Mucosa of gallbladder (tissue), 1 donor: ENCODE measurements around the gene CACNA1C. TPM values are rescaled to one million over a fixed set of nuclear protein-coding genes. Genes with fewer than 3 reads are reported as not detected.

Experiments
- DNase-seq: peaks from one replicate; pipeline ENCODE4 v3.0.0-alpha.2; 2020; ENCODE audit warnings: low spot score
- total RNA-seq: library from RNA; stranded (reverse); gene quantifications from one replicate; pipeline ENCODE4 v1.2.1, GENCODE V29; 2021
- donor health status: DM: no; HTN: no; CAD: no.

The CACNA1C gene
- total RNA-seq, 1 donor from 2014 or later = 19.3 TPM

DNA sequence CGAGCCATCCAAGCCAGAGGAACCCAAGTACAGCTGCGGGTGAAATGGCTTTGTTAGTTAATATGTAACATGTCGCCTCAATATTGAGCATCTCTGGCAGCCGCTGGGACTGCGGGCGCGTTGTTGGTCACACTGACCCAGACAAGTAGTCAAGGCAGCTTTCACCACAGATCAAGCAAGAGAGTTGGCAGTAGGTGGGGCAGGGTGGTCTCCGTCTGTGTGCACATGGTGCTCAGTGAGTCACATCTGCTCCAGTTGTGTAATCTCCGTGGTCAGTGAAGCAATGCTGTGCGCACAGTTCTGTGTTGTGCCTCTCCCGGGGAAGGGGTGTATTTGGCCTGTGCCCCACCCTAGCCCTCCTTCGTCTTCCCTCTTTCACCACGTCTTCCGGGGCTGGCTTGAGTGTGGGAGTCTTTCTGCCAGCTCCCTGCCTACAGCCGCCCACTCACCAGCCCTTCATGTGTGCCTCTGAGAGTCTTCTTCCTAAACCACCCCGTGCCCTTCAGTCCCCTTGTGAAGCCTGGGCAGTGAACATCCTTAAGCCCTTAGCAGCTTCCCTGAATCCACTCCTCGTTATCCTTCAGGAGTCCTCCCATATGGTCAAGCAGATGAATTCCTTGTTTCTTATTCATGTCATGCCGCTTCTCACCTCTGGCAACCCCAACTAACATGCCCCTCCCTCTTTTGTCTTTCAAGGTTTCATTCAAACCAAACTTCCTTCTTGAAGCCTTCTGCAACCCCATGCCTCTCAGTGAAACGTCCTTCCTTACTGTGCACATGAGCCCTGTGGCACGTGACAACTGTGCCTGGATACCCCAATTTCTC, 242.1 kb downstream of the CACNA1C start:
- DNase-seq = no peak

DNA sequence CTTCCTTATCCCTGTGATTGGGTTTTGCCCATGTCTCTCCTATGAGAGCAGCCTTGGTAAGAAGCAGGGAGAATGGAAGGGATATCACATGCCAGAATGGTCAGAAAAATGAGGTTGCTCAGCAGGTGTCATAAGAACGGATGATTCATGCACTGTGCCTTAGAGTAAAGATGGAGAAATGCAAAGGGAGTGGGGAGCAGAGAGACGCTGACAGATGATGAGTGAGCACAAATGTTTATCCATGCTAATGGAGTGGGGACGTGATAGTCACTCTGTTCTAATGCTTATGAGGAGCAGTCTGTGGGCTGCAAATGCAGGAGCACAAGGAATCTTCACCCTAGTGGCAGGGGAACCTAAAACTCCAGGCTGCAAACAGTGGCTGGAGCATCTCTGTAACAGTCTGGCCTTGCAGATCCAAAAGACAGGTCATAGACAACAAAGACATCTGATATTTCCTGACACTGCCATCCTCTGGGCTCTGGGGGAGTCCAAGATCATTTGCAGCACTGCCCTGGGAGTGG, 243.2 kb downstream of the CACNA1C start:
- DNase-seq = no peak

DNA sequence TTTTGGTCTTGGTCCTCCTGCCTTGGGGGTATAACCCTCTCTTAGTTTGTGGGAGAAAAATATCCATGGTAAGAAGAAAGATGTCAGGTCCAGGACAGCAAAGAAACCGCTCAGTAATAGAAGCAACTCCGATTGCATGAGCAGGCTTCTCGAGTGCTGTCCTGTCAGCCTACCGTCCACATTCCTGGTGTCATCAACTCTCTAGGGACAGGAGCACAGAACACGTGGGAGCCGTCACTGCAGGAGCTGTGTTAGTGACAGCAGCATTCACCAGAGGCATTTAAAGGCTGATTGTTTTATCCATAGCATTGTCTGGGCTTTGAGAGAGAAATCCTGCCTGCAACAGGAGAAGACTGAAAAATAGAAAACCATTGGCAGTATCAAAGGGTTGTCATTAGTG, 244.2 kb downstream of the CACNA1C start:
- no peak for DNase-seq

DNA sequence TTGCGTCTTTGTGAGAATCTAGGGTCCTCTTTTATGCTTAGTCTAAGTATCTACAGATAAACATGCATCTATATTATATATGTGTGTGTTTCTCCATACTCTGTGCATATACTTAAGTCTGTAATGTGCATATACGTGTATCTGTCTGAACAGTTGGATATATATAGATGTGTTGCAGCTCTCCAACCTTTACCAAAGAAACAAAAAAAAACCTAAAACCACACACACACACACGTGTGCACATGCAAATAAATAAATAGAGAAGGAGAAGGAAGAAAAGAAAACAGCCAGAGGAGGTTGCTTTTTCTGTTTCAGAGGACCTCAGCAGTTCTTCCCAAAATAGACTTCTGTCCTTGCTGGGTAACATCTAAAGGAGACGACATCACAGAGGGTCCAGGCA, 244.9 kb downstream of the CACNA1C start:
- no peak for DNase-seq

DNA sequence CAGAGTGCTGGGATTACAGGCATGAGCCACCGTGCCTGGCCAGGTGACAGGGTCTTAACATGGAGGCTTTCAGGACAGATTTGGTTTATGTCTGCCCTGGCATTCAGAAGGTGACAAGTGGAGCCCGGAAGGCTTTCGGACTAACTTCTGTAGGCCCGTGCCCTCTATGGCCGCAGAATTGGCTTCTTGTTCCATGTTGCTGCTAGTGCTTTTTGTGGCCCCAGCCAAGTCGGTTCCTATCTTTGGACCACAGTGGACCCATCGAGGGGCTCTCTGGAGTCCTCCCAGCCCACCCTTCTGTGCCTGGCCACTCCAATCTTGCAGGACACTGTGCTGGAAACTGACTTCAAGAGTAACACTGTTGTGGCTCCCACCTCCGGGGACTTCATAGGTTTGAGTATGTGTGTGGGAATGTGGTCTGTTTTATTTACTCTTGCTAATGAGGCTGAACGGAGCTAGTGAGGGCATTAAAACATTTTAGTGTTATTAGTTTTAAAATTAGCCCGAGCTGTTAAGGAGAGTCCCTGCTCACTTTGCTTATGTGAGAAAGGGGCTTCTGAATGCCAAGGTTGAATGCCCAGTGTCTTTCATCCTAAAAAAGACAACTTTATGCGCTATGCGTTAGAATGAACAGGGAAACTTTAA, 245.9 kb downstream of the CACNA1C start:
- no peak for DNase-seq

DNA sequence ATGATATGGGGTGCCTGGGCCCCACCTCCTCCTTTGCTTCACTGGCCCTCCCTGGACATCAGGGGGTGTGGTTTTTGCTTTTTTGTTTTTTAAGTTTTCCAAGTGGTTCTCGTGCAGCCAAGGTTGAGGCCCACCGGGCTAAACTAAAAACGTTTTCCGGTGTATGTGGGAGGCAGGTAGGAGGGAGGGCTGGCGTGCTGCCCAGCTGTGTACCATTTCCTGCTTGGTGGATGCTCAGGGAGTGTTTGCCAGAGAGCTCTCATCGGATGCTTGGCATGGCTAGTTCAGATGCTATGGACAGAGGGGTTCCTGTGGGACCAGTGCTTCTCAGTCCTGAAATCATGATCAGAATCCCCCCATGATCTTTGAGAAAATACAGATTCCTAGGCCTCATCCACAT, 246.4 kb downstream of the CACNA1C start:
- DNase-seq = no peak

DNA sequence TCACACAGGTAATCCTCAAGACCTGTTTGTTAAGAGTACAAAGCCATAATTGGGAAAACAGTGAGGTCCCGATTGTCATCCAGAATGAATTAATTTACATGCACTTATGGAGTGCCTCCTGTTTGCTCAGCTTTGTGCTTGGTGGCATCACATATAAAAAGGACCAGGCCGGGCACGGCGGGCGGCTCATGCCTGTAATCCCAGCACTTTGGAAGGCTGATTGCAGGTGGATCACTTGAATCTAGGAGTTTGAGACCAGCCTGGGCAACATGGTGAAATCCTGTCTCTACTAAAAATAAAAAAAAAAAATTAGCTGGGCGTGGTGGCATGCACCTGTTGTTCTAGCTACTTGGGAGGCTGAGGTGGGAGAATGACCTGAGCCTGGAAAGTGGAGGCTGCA, 247.4 kb downstream of the CACNA1C start:
- DNase-seq = no peak

DNA sequence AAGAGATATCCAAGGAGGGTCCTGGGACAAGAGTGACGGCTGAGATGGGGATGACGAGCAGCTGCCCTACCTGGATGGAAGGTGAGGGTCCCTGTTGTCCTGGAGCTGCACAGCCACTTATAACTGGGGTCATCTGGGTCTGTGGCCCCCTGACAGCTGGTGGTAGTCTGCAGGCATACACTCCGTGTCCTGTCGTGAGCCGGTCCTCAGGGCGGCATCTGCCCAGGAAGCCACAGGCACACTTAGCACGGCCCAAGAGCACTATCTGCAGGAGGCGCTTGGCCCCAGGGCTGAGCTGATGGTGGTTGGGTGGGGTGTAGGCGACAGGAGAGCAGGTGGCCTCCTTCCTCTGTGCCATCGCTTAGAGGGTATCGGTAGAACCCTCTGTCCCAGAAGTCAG, 248.1 kb downstream of the CACNA1C start:
- DNase-seq = no peak

DNA sequence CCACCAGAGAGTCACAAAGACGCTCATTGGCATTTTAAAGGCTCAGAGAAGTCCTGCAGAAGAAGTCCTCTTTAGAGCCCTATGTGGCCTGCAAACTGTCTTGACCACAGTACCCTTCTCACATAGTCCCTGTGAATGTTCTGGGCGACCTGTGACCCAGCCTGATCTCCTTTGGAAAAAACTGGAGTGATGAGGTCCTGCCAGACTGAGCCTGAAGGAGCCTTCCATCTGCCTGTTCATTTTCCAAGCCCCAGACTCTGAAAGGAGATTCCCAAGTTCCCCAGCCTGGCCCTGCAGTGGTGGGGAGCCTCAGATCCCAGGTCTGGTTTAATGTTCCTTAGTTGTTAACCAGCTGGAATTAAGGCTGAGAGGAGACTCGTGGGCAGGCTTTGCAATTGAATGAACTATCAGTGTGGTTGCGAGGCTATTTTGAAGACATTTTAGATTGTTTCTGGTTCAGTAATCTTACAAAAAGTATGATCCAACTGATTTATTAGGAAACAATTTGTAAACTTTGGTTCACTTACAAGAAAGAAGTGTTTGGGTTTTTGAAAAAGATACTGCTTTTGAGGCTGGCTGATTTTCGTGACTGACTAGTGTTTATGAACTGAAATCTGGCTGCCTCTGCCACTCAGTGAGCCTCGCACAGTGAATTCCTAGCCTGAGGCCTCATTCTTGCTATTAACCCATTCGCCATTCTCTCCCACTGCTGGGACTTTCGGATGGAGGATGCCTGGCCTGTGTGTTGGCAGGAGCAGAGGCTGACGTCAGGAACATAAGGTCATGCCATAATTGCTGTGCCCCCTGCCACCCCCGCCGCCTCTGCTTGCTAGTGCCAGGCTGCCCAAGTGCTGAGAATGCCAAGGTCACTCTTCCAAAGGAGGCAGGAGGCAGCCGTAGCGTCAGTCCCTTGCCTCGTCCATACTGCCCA, 249.0 kb downstream of the CACNA1C start:
- no peak for DNase-seq

DNA sequence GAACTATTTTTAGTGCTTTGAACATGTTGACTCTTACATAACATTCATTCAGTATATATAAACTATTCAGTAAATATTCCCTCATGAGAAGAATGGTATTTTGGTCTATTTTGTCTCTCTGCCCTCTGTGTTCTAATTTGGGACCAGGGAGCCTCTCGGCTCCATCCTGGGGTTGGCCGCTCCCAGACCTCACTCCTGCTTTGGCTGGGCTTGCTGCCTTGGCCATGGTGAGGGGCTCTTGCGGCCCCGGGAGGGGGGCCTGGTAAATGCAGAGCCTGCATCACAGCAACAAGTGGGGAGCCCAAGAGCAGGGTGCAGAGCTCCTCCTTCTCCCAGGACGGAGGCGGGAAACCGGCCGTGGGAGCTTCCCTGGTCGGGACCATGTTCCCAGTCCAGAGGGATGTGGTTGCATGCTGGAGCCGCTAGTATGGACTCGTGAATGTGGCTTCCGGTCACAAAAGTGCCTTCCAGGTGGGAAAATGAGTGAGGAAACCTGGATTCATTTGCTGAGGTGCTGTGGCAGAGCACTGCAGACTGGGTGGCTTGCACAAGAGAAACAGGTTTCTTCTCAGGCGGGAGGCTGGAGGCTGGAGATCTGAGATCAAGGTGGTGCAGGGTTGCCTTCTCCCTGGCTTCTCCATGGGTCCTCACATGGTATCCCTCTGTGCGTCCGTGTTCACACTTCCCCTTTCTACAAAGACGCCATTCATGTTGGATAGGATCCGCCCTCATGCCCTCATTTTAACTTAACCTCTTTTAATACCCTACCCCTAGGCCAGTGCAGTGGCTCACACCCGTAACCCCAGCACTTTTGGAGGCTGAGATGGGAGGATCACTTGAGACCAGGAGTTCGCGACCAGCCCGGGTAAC, 250.2 kb downstream of the CACNA1C start:
- DNase-seq = no peak

DNA sequence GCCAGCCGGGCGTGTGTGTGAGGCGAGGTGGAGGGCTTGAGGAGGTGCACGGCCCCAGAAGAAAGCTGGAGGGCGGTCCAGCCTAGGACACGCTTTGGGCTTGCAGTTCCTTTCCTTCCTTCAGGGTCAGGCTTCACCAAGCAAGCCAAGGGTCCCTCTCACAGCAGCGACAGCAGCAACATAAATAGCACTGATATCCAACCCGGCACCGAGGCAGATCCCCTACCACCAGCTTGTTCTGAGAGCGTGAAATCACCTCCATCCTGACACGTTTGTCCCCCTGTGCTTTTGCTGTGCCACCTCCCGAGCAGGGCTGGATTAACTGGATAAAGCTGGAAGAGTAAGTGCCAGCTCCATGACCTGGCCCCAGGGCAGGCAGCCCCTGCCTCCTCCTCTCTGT, 251.4 kb downstream of the CACNA1C start:
- no peak for DNase-seq

DNA sequence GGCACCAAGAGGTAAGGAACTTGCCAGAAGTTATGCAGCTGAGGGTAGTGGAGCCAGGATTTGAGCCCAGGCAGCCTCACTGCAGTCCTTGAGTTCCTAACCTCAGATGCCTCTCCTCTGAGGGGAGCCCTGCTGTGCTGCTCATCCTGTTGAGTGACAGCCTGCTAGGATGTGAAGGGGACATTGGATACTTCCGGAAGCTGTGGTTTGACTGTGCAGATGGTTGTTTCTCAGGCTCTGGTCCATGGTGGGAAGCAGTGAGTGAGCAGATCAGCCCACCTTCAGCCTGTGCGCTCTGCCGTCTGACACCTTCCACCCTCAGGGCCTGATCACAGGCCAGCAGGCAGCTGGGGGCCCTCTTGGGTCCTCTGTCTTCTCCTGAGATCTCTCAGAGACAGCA, 253.2 kb downstream of the CACNA1C start:
- no peak for DNase-seq

DNA sequence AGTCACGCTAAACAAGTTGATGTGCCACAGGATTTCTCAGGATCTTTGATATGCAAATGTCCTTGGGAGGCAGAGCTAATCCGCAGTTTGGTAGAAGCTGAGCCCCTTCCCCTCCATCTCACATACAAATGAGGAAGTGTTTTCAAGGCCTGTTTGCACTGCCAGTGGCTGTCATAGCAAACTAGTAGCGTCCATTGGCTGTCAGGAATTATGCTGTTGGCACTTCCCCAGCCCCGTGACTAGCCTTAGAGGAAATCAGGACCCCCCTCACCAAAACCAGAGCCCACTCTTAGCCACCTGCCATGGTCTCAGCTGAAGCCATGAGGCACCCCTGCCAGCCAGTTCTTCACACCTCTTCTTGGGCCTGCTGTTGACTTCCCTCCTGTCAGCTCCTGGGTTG, 253.9 kb downstream of the CACNA1C start:
- no peak for DNase-seq

DNA sequence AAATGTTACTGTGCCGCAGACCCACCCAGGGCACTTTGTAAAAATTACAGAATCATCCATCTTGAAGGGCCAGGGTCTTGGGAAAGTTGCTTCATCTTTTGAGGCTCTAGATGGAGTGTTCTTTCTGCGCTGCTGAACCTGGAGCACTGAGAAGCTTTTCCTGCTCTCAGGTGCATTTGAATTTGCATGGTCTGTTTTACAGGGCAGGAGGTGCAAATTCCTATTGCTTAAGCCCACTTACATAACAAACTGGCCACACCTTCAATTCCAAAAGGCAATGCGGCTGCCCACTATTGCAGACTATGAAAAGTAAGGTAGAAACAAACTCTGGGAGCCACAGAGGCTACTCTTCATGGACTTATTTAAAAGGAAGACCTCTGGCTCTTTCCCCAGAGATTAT, 254.8 kb downstream of the CACNA1C start:
- no peak for DNase-seq

DNA sequence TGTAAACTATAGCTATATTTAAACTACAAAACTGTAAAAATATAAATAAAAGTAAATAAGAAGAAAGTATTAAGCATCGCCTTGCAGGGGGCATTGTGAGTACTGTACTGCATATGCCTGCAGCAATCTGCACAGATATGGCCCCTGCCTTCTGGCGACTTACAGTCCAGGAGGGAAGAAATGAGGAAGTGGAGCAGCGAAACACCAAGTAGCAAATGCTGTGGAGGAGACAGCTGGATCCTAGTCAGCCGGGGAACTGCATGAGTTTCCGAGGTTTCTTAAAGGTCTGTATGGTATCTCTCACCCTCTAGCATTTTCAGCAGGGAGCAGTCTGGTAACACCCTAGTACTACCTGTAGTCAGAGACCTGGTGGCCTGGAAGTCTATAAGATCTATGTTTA, 256.9 kb downstream of the CACNA1C start:
- no peak for DNase-seq

DNA sequence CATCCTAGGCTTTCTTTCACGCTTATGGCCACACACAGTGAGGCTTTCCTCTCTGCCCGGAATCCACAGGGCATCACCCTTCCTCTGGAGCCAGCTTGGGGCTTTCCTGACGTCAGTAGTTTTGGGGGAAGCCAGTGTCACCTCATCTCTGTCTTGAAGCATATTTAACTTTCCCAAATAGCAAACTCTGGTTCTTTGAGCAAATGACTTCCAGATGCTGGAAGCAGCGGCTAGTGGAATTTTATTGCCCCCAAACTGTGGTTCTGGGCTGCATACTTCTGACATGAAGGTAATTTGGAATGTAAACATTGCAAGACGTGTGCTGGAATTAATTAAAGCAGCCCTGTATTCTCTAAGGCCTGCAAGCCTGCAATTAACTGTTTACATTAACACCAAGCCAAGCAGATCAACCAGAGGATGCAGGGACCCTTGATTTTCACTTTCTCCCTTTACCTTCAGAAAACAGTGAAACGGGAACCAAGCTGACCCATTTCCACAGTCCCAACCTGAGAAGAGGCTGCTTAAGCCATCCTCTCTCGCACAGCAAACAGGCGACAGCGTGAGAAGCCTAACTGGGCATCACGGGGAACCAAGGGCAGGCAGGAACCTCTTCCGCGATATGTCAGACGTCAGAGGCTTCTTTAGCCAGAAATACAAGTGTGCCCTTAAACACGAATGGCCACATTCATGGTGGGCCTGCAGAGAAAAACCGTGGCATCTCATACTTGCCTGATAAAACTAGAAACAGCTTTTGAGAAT, 258.4 kb downstream of the CACNA1C start:
- no peak for DNase-seq

DNA sequence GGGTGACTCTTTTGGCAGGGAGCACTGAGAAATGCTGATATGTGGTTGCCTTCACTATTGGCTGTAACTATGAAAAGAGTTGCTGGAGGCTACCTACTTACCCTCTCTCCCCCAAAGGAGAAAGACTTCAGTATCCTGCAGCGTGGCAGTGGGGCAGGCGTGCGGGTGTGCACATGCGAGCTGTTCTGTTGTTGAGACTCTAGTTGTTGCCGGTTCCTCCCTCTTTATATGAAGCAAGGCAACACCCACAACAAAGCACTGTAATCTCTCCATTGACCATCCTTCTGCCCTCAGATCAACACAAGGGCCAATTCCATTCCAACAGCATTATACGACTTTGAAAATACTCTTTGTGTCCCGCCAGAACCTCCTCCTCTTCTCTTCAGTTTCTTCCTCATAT, 259.4 kb downstream of the CACNA1C start:
- DNase-seq = no peak

DNA sequence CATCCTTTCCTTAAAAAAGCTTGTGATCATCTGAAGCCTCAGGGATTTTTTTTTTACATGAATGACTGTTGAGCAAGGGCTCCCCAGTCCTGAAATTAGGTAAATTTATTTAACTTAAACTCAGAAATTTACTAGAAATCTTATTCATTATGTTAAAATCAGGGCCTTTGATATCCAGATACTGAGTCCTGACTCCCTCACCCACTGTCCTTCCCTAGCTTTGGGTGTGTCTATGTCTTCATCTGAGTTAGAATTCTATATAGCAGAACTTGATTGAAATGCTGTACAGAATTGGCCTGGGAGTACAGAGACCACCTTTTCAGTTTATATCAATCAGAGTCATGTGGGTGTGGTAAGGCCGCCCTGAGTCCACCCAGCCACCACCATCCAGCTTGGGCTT, 260.0 kb downstream of the CACNA1C start:
- DNase-seq = no peak

DNA sequence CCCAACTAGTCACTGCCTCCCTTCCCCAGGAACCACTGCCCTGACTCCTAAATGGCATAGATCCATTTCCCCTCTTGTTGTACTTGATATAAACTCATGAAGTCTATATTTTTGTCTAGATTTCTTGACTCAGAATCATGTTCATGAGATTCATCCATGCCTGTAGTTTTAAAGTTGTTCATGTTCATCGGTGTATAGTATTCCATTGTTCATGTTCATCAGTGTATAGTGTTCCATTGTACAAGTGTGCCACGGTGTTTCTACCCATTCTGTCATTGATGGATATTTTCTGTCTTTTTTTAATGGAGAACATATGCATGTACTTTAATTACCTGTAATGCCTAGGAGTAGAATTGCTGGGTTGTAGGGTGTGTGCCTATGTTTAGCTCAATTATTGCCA, 261.7 kb downstream of the CACNA1C start:
- DNase-seq = no peak

DNA sequence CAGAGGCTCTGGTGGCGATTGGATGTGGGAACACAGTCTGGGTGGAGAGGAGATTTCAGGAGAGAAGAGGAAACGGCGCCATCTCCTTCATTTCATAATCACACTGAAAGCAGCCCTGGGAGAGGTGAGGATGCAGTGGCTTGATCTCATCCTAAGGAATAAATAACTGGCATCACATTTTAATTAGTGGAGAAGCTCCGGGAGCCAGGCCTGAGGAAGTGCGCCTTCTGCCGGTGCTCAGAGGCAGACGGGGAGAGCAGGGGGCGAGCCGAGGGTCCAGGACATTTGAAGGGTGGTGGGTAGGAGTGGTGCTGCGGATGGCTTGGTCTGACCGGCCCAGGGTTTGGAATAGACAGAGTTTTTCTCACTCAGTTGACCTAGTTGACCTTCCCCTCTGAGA, 265.0 kb downstream of the CACNA1C start:
- DNase-seq = no peak

DNA sequence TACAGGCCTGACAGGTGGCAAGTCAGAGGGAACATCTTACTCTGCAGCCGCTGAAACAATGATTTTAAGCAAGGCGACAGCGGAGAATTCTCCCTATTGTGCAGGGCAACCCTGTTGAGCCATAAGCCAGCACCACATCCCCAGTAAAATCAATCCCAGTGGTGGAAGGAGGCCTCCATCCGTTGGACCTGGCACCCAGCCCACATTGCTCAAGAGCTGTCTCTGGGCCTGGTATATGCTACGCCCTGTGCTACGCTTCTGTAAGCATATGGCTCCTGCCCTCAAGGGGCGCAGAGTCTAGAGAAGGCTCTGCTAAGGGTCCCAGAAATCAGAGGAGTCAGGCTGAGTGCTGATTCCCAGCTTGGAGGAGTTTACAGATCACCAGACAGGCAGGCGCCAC, 265.5 kb downstream of the CACNA1C start:
- no peak for DNase-seq
